Endothelial cell of hepatic sinusoid (primary cell): ENCODE measurements around the gene RARG.

Source experiments
- in situ Hi-C: cut with HindIII; loops from 2 replicates; pipeline ENCODE4 v1.10.0; 2017; ENCODE audit warnings: low sequenced_read_pairs

The RARG gene

GRCh38 chr12:53231921-53232645 is at the start of gene RARG:
Gene RARG (minus strand): TSS chr12:53232209. CDS start chr12:53227545, 4,664 bp downstream.
- in situ Hi-C loops, result no loop called here

GRCh38 chr12:53279888-53280498 is 48.0 kb upstream of the RARG start:
- in situ Hi-C loops, result no loop called here

GRCh38 chr12:53279283-53279869 is 47.4 kb upstream of the RARG start:
- in situ Hi-C loops, result no loop called here

GRCh38 chr12:53277981-53278380 is 46.0 kb upstream of the RARG start:
- in situ Hi-C loops, result no loop called here

- in situ Hi-C loops, result no loop called here
These were observed 44.5 kb upstream of the RARG start for GRCh38 chr12:53276511-53276910.

GRCh38 chr12:53274445-53274844 is 42.4 kb upstream of the RARG start:
- in situ Hi-C loops, result no loop called here

GRCh38 chr12:53268630-53269562 is 36.9 kb upstream of the RARG start:
- in situ Hi-C loops, result loop anchor here (5.0 kb wide), 1 partner anchor 192 kb away; the partner anchor contains the start of gene SPRYD3

- in situ Hi-C loops, result loop anchor here (5.0 kb wide), 1 partner anchor 191 kb away; the partner anchor contains the start of gene SPRYD3
These were observed 36.1 kb upstream of the RARG start, which contains the start of gene ESPL1 for GRCh38 chr12:53267999-53268629. Gene ESPL1 (plus strand): TSS chr12:53268299. CDS start chr12:53268767, 468 bp downstream.

- in situ Hi-C loops, result loop anchor here (5.0 kb wide), 1 partner anchor 190 kb away; the partner anchor contains the start of gene SPRYD3
These were observed 35.4 kb upstream of the RARG start for GRCh38 chr12:53267306-53267998.

- in situ Hi-C loops, result loop anchor here (5.0 kb wide), 1 partner anchor 188 kb away; the partner anchor contains the start of gene SPRYD3
These were observed 33.8 kb upstream of the RARG start for GRCh38 chr12:53265783-53266182.

GRCh38 chr12:53259891-53260290 is 27.9 kb upstream of the RARG start:
- in situ Hi-C loops, result no loop called here

- in situ Hi-C loops, result no loop called here
These were observed 26.8 kb upstream of the RARG start for GRCh38 chr12:53258541-53259539.

GRCh38 chr12:53255996-53256395 is 24.0 kb upstream of the RARG start:
- in situ Hi-C loops, result no loop called here

- in situ Hi-C loops, result no loop called here
These were observed 23.0 kb upstream of the RARG start for GRCh38 chr12:53254816-53255545.

- in situ Hi-C loops, result no loop called here
These were observed 21.3 kb upstream of the RARG start for GRCh38 chr12:53253298-53253697.

GRCh38 chr12:53252349-53252916 is 20.4 kb upstream of the RARG start:
- in situ Hi-C loops, result no loop called here
